ENCODE measurements around the gene KRTAP3-2. TPM values are rescaled to one million over a fixed set of nuclear protein-coding genes. Genes with fewer than 3 reads are reported as not detected.

The KRTAP3-2 gene
- total RNA-seq, 1 experiment from 2014 or later: not detected

GRCh38 chr17:41009936-41010335 lies 10.2 kb upstream of the KRTAP3-2 start:
- Histone ChIP-seq H3K4me3 (replicated peaks in 1 of 2; ENCODE audit: low read depth in 1 of 2, low read length in 2 of 2) (no peak overlapping the region), H3K27me3 (ENCODE audit: insufficient read depth, low read length) (no peaks in the 10 kb centered on the region), H3K36me3 (ENCODE audit: control insufficient read depth in 1 of 2, insufficient read depth in 2 of 2, low read length in 2 of 2) (no peaks in the 10 kb centered on the region), H3K9ac (ENCODE audit: low read length) (no peak overlapping the region), H3K9me2 (ENCODE audit: insufficient read depth) (no peaks in the 10 kb centered on the region), H3K9me3 (ENCODE audit: control insufficient read depth in 1 of 2, insufficient read depth in 1 of 2, low read depth in 1 of 2, low read length in 2 of 2) (no peaks in the 10 kb centered on the region), H3K79me2 (ENCODE audit: insufficient read depth, low read length) (no peaks in the 10 kb centered on the region), H2AFZ (ENCODE audit: low read depth, low read length, poor library complexity, severe bottlenecking) (no peak overlapping the region), H4K20me1 (ENCODE audit: insufficient read depth) (no peaks in the 10 kb centered on the region), H3K27ac (ENCODE audit: low read depth, low read length) (no peak overlapping the region), H3K4me2 (ENCODE audit: low read length) (no peak overlapping the region), H3K4me1 (ENCODE audit: control insufficient read depth in 1 of 2, insufficient read depth in 2 of 2, low read length in 2 of 2) (peaks cover 0 to 6% of the 10 kb centered on the region in 2 experiments; a peak in 1 of 4 replicates)
- no peak for DNase-seq (ENCODE audit: low read depth, low spot score)
- intact Hi-C loops (cut with micrococcal nuclease): no loop called here
- no peak for TF ChIP-seq CEBPB (IDR thresholded peaks at IDR 0.05; ENCODE audit: low read depth)
- TF ChIP-seq EZH2 (IDR thresholded peaks at IDR 0.05): no peak
- no peak for TF ChIP-seq CBX3 (IDR thresholded peaks at IDR 0.05; ENCODE audit: low read depth)
- TF ChIP-seq, protein P1, sequence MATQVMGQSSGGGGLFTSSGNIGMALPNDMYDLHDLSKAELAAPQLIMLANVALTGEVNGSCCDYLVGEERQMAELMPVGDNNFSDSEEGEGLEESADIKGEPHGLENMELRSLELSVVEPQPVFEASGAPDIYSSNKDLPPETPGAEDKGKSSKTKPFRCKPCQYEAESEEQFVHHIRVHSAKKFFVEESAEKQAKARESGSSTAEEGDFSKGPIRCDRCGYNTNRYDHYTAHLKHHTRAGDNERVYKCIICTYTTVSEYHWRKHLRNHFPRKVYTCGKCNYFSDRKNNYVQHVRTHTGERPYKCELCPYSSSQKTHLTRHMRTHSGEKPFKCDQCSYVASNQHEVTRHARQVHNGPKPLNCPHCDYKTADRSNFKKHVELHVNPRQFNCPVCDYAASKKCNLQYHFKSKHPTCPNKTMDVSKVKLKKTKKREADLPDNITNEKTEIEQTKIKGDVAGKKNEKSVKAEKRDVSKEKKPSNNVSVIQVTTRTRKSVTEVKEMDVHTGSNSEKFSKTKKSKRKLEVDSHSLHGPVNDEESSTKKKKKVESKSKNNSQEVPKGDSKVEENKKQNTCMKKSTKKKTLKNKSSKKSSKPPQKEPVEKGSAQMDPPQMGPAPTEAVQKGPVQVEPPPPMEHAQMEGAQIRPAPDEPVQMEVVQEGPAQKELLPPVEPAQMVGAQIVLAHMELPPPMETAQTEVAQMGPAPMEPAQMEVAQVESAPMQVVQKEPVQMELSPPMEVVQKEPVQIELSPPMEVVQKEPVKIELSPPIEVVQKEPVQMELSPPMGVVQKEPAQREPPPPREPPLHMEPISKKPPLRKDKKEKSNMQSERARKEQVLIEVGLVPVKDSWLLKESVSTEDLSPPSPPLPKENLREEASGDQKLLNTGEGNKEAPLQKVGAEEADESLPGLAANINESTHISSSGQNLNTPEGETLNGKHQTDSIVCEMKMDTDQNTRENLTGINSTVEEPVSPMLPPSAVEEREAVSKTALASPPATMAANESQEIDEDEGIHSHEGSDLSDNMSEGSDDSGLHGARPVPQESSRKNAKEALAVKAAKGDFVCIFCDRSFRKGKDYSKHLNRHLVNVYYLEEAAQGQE (IDR thresholded peaks at IDR 0.05; ENCODE audit: low read depth): no peak
- no peak for TF ChIP-seq SP1 (IDR thresholded peaks at IDR 0.05; ENCODE audit: low read depth)
- TF ChIP-seq EZH2phosphoT487 (IDR thresholded peaks at IDR 0.05; ENCODE audit: borderline replicate concordance): no peak
- no peak for TF ChIP-seq FOSL1 (IDR thresholded peaks at IDR 0.05; ENCODE audit: low read depth)
- no peak for TF ChIP-seq TCF7L2 (IDR thresholded peaks at IDR 0.05; ENCODE audit: borderline replicate concordance, extremely low read depth, insufficient read depth, insufficient read length)
- TF ChIP-seq, protein P2, sequence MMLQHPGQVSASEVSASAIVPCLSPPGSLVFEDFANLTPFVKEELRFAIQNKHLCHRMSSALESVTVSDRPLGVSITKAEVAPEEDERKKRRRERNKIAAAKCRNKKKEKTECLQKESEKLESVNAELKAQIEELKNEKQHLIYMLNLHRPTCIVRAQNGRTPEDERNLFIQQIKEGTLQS (IDR thresholded peaks at IDR 0.05): no peak
- no peak for TF ChIP-seq JUND (IDR thresholded peaks at IDR 0.05)
- TF ChIP-seq MAX (IDR thresholded peaks at IDR 0.05): no peak
- TF ChIP-seq RAD21 (IDR thresholded peaks at IDR 0.05; ENCODE audit: low read depth): no peak
- TF ChIP-seq, protein P3, sequence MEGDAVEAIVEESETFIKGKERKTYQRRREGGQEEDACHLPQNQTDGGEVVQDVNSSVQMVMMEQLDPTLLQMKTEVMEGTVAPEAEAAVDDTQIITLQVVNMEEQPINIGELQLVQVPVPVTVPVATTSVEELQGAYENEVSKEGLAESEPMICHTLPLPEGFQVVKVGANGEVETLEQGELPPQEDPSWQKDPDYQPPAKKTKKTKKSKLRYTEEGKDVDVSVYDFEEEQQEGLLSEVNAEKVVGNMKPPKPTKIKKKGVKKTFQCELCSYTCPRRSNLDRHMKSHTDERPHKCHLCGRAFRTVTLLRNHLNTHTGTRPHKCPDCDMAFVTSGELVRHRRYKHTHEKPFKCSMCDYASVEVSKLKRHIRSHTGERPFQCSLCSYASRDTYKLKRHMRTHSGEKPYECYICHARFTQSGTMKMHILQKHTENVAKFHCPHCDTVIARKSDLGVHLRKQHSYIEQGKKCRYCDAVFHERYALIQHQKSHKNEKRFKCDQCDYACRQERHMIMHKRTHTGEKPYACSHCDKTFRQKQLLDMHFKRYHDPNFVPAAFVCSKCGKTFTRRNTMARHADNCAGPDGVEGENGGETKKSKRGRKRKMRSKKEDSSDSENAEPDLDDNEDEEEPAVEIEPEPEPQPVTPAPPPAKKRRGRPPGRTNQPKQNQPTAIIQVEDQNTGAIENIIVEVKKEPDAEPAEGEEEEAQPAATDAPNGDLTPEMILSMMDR (IDR thresholded peaks at IDR 0.05 in 2 of 3, conservative IDR thresholded peaks at IDR 0.05 in 1 of 3; ENCODE audit: borderline replicate concordance in 1 of 3, insufficient read depth in 1 of 3, low read depth in 2 of 3, low read length in 2 of 3): no peak
- ATAC-seq: no peak
- POLR2A ChIA-PET: no interaction called here
- no TSS peak for BruUV-seq (replicated peaks)
- CTCF ChIA-PET: interaction anchor here (0.6 kb wide), 1 partner anchor 486 kb away, joined by 3 read pairs; no protein-coding TSS in a partner anchor
- RAD21 ChIA-PET (ENCODE audit: low non-redundant PET in 1 of 2, low total read pairs in 2 of 2, uncharacterized antibody in 2 of 2, unreplicated experiment in 2 of 2): no interaction called here

Data from HCT116 (cell line).